ENCODE measurements around the gene NOL12. TPM values are rescaled to one million over a fixed set of nuclear protein-coding genes. Genes with fewer than 3 reads are reported as not detected.

NOL12 gene
- total RNA-seq, 2 donors from 2014 or later, result 25.2 to 48.4 TPM

- Histone ChIP-seq H3K4me3 (peak overlapping the region; percentile 48), H3K36me3 (peaks cover 10% of the 10 kb centered on the region), H3K27me3 (no peaks in the 10 kb centered on the region), H3K9me3 (no peaks in the 10 kb centered on the region), H3K27ac (peak overlapping the region; percentile 79), H3K9ac (ENCODE audit: low read depth in 2 of 2, low read length in 2 of 2) (peak overlapping the region; percentile 92 to 100), H3K4me1 (peaks cover 36% of the 10 kb centered on the region)
- intact Hi-C loops (cut with DNase I), result loop anchor here (5.0 to 10.0 kb wide), 2 partner anchors 42 to 155 kb away; no protein-coding TSS in a partner anchor
- DNase-seq, result no peak
- TF ChIP-seq CTCF (IDR thresholded peaks at IDR 0.05), result no peak
These were observed 46.2 kb upstream of the NOL12 start for GRCh38 chr22:37639771-37640590.

DNA sequence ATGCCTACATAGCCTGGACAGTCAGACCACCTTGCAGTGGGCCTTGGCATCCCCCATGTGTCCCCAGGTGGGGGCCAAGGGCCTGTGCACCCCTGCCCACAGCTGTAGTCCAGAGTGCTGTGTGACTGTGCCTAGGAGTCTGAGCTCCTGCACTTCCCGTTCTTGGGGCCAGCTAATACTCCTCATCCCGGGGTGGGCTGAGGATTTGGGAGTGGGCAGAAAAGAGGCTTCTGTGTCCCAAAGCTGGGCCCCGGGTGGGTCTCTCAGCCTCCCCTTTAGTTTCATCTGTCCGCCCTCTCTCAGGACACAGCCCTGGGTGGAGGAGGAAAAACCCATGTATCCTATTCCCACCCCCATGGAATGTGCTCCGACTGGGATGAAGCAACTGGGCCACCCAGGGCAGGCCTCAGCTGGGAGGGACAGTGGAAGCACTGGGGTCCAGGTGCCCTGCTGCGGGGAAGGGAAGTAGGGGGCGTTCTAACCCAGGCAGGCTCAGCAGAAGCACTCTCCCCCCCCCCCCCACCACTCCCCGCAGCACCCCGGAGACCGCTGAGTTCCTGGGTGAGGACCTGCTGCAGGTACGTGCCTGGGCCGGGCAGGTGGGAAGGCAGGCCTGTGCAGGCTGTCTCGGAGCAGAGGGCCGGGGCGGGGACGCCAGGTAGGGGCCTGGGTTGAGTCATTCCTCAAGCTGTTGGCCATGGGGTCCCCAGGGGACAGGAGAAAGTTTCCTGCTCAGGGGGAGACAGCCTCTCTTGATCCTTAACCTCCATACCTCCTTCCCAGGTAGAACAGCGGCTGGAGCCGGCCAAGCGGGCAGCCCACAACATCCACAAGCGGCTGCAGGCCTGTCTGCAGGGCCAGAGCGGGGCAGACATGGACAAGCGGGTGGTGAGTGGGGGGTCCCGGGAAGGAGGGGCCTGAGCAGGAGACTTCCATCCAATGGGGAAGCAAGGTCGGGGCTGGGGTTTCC, 45.3 kb upstream of the NOL12 start:
- Histone ChIP-seq H3K9me3 (no peaks in the 10 kb centered on the region), H3K27me3 (no peaks in the 10 kb centered on the region), H3K4me3 (peak overlapping the region; percentile 48), H3K36me3 (peaks cover 12% of the 10 kb centered on the region), H3K27ac (peak overlapping the region; percentile 79), H3K9ac (ENCODE audit: low read depth in 2 of 2, low read length in 2 of 2) (peak overlapping the region; percentile 80 to 100), H3K4me1 (peaks cover 35% of the 10 kb centered on the region)
- TF ChIP-seq CTCF (IDR thresholded peaks at IDR 0.05), result no peak
- intact Hi-C loops (cut with DNase I), result loop anchor here (5.0 to 10.0 kb wide), 2 partner anchors 41 to 154 kb away; no protein-coding TSS in a partner anchor
- peak; percentile 61 for DNase-seq

DNA sequence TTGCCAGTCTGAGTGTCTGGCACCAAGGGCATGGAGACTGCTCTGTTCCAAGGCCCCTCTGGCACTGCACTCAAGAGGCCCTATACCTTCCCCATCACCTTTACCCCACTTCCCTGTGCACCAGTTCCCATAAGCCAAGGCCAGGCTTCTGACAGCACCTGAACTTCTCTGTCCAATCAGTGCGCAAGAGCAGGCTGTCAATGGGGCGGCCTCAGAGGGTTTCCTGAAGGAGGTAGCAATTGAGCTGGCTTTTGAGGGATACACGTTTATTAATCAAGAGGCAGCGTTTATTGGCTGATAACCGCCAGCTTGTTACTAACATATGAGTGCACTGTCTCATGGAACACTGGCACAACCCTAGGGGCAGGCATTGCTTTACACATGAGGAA, 44.6 kb upstream of the NOL12 start:
- TF ChIP-seq CTCF (IDR thresholded peaks at IDR 0.05), result no peak
- Histone ChIP-seq H3K36me3 (peaks cover 12% of the 10 kb centered on the region), H3K27me3 (no peaks in the 10 kb centered on the region), H3K9ac (ENCODE audit: low read depth in 2 of 2, low read length in 2 of 2) (peak overlapping the region; percentile 80 to 100), H3K9me3 (no peaks in the 10 kb centered on the region), H3K4me1 (peaks cover 35% of the 10 kb centered on the region), H3K4me3 (peak overlapping the region; percentile 48), H3K27ac (peak overlapping the region; percentile 79)
- peak; percentile 82 for DNase-seq
- intact Hi-C loops (cut with DNase I), result loop anchor here (5.0 to 10.0 kb wide), 2 partner anchors 41 to 153 kb away; no protein-coding TSS in a partner anchor

DNA sequence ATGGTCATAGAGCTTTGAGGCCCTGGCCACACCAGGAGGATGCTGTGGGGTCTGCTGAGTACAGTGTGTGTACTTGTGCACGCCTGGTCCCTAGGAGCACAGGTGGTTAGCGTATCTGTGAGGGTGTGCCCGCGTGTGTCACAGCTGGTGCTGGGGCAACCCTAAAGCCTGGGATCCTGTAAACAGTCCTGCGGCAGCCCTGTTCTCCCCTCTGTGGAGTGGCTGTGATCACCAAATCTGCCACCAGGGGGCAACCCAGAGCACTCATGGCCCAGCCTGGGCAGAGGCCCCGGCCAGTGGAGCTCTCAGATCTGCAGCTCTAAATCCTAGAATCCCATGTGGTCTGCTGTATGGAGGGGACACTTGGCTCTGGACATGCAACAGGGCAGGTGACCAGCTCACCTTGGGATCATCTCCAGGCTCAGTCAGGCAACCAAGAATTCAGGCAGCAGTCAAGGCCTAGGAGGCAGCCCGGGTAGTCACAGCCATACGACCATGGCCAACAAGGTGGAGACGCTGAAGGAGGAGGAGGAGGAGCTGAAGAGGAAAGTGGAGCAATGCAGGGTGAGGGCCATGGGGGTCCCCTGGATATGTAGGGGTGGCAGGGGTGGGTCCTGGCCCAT, 42.8 kb upstream of the NOL12 start:
- H3K36me3 ChIP-seq, result peaks cover 12% of the 10 kb centered on the region
- H3K4me1 ChIP-seq, result peaks cover 17% of the 10 kb centered on the region
- H3K27me3 ChIP-seq, result no peaks in the 10 kb centered on the region
- intact Hi-C loops (cut with DNase I), result loop anchor here (5.0 to 10.0 kb wide), 2 partner anchors 39 to 151 kb away; no protein-coding TSS in a partner anchor
- H3K9ac ChIP-seq (ENCODE audit: low read depth in 2 of 2, low read length in 2 of 2), result peak overlapping the region in 1 of 2 donors; percentile 100
- TF ChIP-seq CTCF (IDR thresholded peaks at IDR 0.05), result peak; percentile 94
- peak; percentile 93 for DNase-seq
- peak overlapping the region; percentile 79 for H3K27ac ChIP-seq
- H3K4me3 ChIP-seq, result no peak overlapping the region
- H3K9me3 ChIP-seq, result no peaks in the 10 kb centered on the region

GRCh38 chr22:37647317-37647716, 38.8 kb upstream of the NOL12 start:
- no peak overlapping the region for H3K27ac ChIP-seq
- H3K27me3 ChIP-seq, result no peaks in the 10 kb centered on the region
- H3K9ac ChIP-seq (ENCODE audit: low read depth in 2 of 2, low read length in 2 of 2), result no peak overlapping the region
- no peaks in the 10 kb centered on the region for H3K9me3 ChIP-seq
- no peak for TF ChIP-seq CTCF (IDR thresholded peaks at IDR 0.05)
- H3K4me3 ChIP-seq, result no peak overlapping the region
- intact Hi-C loops (cut with DNase I), result loop anchor here (10.0 kb wide), 1 partner anchor 147 kb away; no protein-coding TSS in a partner anchor
- no peak for DNase-seq
- peaks cover 22% of the 10 kb centered on the region for H3K36me3 ChIP-seq
- peaks cover 9% of the 10 kb centered on the region for H3K4me1 ChIP-seq
